HCT116 (cell line): Measurements from ENCODE around the gene DENND1A. TPM values are rescaled to one million over a fixed set of nuclear protein-coding genes. Genes with fewer than 3 reads are reported as not detected.

Experiments
- ATAC-seq: fragments of 200-7000 bp; cut with Tn5 transposase; 2 replicates; pipeline ENCODE4 v1.9.1; 2020; ENCODE audit warnings: mild to moderate bottlenecking, moderate library complexity
- BruUV-seq: library from RNA; stranded (reverse); fragments of 400-500 nt; replicated peaks from 2 replicates; lab custom pipeline; 2021; lab: Mats Ljungman, UMichigan
- CTCF ChIA-PET: fragments of 300-600 bp; sonication (Branson Sonifier 250); formaldehyde crosslinking; loops from one replicate; lab custom pipeline; 2021; ENCODE audit warnings: antibody characterized with exemption; lab: Charles Lee
- POLR2A ChIA-PET: fragments of 300-600, 350-600 bp; sonication (Branson Sonifier 250); formaldehyde crosslinking; loops from one replicate; lab custom pipeline; 2021; ENCODE audit warnings: antibody characterized with exemption; lab: Charles Lee
- RAD21 ChIA-PET, 2 experiments: fragments of 300-600 bp; sonication (Branson Sonifier 250); formaldehyde crosslinking; loops; one replicate each; lab custom pipeline; 2023; ENCODE audit warnings: low total read pairs in 2 of 2; ENCODE audit not compliant: uncharacterized antibody in 2 of 2, unreplicated experiment in 2 of 2, low non-redundant PET in 1 of 2; lab: Charles Lee
- DNase-seq: peaks from one replicate; pipeline ENCODE4 v3.0.0-alpha.2; 2010; ENCODE audit warnings: low read depth, low spot score
- H2AFZ ChIP-seq: fragments of 200-600 bp; shearing (Covaris generic), sonication (generic); 2 replicates; pipeline ENCODE4 v1.6.1; 2017; ENCODE audit warnings: low read depth, mixed run types, mixed read lengths, antibody characterized with exemption, low read length; ENCODE audit not compliant: poor library complexity, severe bottlenecking
- H3K27ac ChIP-seq: 2 replicates; pipeline ENCODE4 v1.5.1; 2012; ENCODE audit warnings: low read depth, low read length
- H3K27me3 ChIP-seq: fragments of 200-600 bp; sonication (generic); 2 replicates; pipeline ENCODE4 v1.6.1; 2016; ENCODE audit warnings: mixed run types, low read length, mixed read lengths; ENCODE audit not compliant: insufficient read depth
- H3K36me3 ChIP-seq, 2 experiments: fragments of 200-500 bp in 1 of 2; fragments of 200-600 bp in 1 of 2; sonication (Bioruptor generic) in 1 of 2; sonication (generic) in 1 of 2; 2 replicates each; pipeline versions ENCODE4 v1.5.1 to v1.6.1; 2014 to 2016; ENCODE audit warnings: low read length in 2 of 2, inconsistent platforms in 1 of 2, mixed read lengths in 1 of 2, mixed run types in 1 of 2; ENCODE audit not compliant: insufficient read depth in 2 of 2, control insufficient read depth in 1 of 2
- H3K4me1 ChIP-seq, 2 experiments: fragments of 200-600 bp in 1 of 2; sonication (generic) in 1 of 2; 2 replicates each; pipeline versions ENCODE4 v1.5.1 to v1.6.1; 2012 to 2017; ENCODE audit warnings: low read length in 2 of 2, inconsistent platforms in 1 of 2, mild to moderate bottlenecking in 1 of 2, mixed read lengths in 1 of 2, mixed run types in 1 of 2, moderate library complexity in 1 of 2; ENCODE audit not compliant: insufficient read depth in 2 of 2, control insufficient read depth in 1 of 2
- H3K4me2 ChIP-seq: fragments of 200-600 bp; sonication (generic); 2 replicates; pipeline ENCODE4 v1.6.1; 2017; ENCODE audit warnings: mixed run types, low read length, mixed read lengths
- H3K4me3 ChIP-seq, 2 experiments: fragments of 200-600 bp in 1 of 2; sonication (generic) in 1 of 2; replicated peaks in 1 of 2; 2 replicates each; pipeline ENCODE4 v1.5.1; 2011 to 2016; ENCODE audit warnings: low read length in 2 of 2, control low read depth in 1 of 2, low read depth in 1 of 2, mild to moderate bottlenecking in 1 of 2, mixed read lengths in 1 of 2, mixed run types in 1 of 2
- H3K79me2 ChIP-seq: fragments of 200-600 bp; sonication (generic); 2 replicates; pipeline ENCODE4 v1.6.1; 2017; ENCODE audit warnings: mild to moderate bottlenecking, mixed run types, low read length, moderate library complexity, mixed read lengths; ENCODE audit not compliant: insufficient read depth
- H3K9ac ChIP-seq: fragments of 200-600 bp; sonication (generic); 2 replicates; pipeline ENCODE4 v1.6.1; 2016; ENCODE audit warnings: low read length, mixed read lengths
- H3K9me2 ChIP-seq: fragments of 200-600 bp; sonication (generic), shearing (Covaris generic); 2 replicates; pipeline ENCODE4 v1.6.1; 2017; ENCODE audit warnings: mixed run types, mild to moderate bottlenecking, moderate library complexity; ENCODE audit not compliant: insufficient read depth
- H3K9me3 ChIP-seq, 2 experiments: fragments of 200-500 bp in 1 of 2; fragments of 200-600 bp in 1 of 2; sonication (Bioruptor generic) in 1 of 2; sonication (generic) in 1 of 2; 2 replicates each; pipeline ENCODE4 v1.6.1; 2014 to 2017; ENCODE audit warnings: low read length in 2 of 2, mixed read lengths in 2 of 2, inconsistent platforms in 1 of 2, low read depth in 1 of 2, mild to moderate bottlenecking in 1 of 2, mixed run types in 1 of 2, moderate library complexity in 1 of 2; ENCODE audit not compliant: control insufficient read depth in 1 of 2, insufficient read depth in 1 of 2
- H4K20me1 ChIP-seq: fragments of 200-600 bp; sonication (generic), shearing (Covaris generic); 2 replicates; pipeline ENCODE4 v1.6.1; 2017; ENCODE audit warnings: mixed run types, mild to moderate bottlenecking, moderate library complexity; ENCODE audit not compliant: insufficient read depth
- ATF3 ChIP-seq: IDR thresholded peaks from 2 replicates; pipeline ENCODE4 v1.6.1; 2012
- ELF1 ChIP-seq: IDR thresholded peaks from 2 replicates; pipeline ENCODE4 v1.6.1; 2012; ENCODE audit warnings: low read depth, borderline replicate concordance
- EZH2 ChIP-seq: fragments of 200-600 bp; sonication (generic); IDR thresholded peaks from 2 replicates; pipeline ENCODE4 v1.6.1; 2017; ENCODE audit warnings: antibody characterized with exemption, mixed run types
- POLR2AphosphoS5 ChIP-seq: IDR thresholded peaks from 2 replicates; pipeline ENCODE4 v1.6.1; 2011; ENCODE audit warnings: mild to moderate bottlenecking, low read depth, low read length, moderate library complexity
- RAD21 ChIP-seq: IDR thresholded peaks from 2 replicates; pipeline ENCODE4 v1.6.1; 2012; ENCODE audit warnings: low read depth, mild to moderate bottlenecking
- REST ChIP-seq: IDR thresholded peaks from 2 replicates; pipeline ENCODE4 v1.6.1; 2012; ENCODE audit warnings: low read depth
- ZFX ChIP-seq: fragments of 450-650 bp; IDR thresholded peaks from 2 replicates; pipeline ENCODE4 v1.6.1; 2017
- intact Hi-C: fragments of 100-400 bp; cut with micrococcal nuclease; formaldehyde crosslinking; loops from 2 replicates; pipeline ENCODE4 v1.10.0; 2022
- total RNA-seq: library from RNA; stranded (reverse); gene quantifications from one replicate; pipeline ENCODE4 v1.2.1, GENCODE V29; 2021; ENCODE audit not compliant: unreplicated experiment

DENND1A gene
- total RNA-seq, 1 experiment from 2014 or later, result 33.0 TPM

DNA sequence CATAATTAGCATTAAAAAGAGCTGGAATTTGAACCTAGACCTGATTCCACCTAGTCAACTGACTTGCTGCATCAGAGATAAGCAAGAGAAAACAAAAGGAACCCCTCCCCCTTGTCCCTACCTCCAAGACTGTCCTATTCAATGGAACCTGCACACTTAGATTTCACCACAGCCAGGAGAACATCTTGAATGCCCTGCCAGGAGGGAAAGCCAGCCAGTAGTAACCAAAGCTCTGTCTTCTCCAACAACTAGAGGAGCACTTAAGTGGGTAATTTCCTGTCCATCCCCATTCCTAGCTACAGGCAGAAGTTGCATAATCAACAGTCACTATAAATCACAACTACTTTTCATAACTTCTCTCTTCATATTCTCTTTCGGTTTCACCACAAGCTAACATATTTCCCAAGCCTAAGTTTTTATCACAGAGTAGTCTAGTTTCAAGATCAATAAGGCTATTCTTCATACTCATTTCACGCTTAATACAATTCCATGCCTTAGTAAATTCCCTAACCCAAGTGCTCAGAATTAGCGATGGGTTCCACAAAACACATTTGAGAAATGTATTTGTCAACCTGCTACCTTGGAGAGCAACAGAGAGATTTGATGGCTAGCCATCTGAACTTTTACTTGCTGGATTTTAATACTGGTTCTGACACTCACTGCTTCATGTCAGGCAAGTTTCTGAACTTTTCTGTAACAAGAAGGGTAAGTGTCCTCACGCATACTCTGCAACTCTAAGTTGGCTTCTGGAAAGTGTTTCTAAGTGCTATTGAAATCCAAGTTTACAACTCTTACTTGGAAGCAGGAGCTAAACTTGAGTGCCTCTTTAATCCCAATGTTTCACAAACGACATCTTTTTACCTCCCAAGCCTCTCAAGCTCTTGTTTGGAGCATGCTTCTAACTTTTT is 2.0 kb downstream of the DENND1A start:
- ChIA-PET POLR2A (no interaction called here), CTCF (no interaction called here), RAD21 (no interaction called here)
- peaks cover 44% of the 10 kb centered on the region for H3K79me2 ChIP-seq
- no peak overlapping the region for H2AFZ ChIP-seq
- intact Hi-C loops, result no loop called here
- no peak for TF ChIP-seq EZH2
- TF ChIP-seq ZFX, result no peak
- TF ChIP-seq REST, result peak; percentile 42
- TF ChIP-seq ELF1, result no peak
- TF ChIP-seq POLR2AphosphoS5, result no peak
- no peak for TF ChIP-seq RAD21
- no peak for TF ChIP-seq ATF3
- TSS peak; percentile 42 for BruUV-seq
- H3K4me2 ChIP-seq, result peak overlapping the region; percentile 80
- no peaks in the 10 kb centered on the region for H3K27me3 ChIP-seq
- no peaks in the 10 kb centered on the region for H3K36me3 ChIP-seq
- no peak for ATAC-seq
- H3K9me2 ChIP-seq, result no peaks in the 10 kb centered on the region
- H4K20me1 ChIP-seq, result no peaks in the 10 kb centered on the region
- 0 out of 4 replicates have a peak, but pooled peaks cover 0 to 3% of the 10 kb centered on the region in 2 experiments for H3K9me3 ChIP-seq
- H3K9ac ChIP-seq, result no peak overlapping the region
- DNase-seq, result no peak
- no peak overlapping the region for H3K27ac ChIP-seq
- peak overlapping the region in 1 of 2 experiments; percentile 72; a peak in 1 of 4 replicates for H3K4me3 ChIP-seq
- H3K4me1 ChIP-seq, result peaks cover 21 to 66% of the 10 kb centered on the region in 2 experiments
